HEK293T (cell line): ENCODE data around the gene AIFM3.

Experiments used
- ELF4 ChIP-seq: fragments of 450-650 bp; IDR thresholded peaks from 2 replicates; pipeline ENCODE4 v1.6.1; 2017; ENCODE audit warnings: antibody characterized with exemption
- FOXM1 ChIP-seq: fragments of 450-650 bp; IDR thresholded peaks from 2 replicates; pipeline ENCODE4 v1.6.1; 2017; ENCODE audit warnings: mild to moderate bottlenecking, borderline replicate concordance
- TARDBP ChIP-seq: fragments of 450-650 bp; IDR thresholded peaks from 2 replicates; pipeline ENCODE4 v1.6.1; 2016
- ZNF384 ChIP-seq: fragments of 450-650 bp; IDR thresholded peaks from 2 replicates; pipeline ENCODE4 v1.6.1; 2016

DNA sequence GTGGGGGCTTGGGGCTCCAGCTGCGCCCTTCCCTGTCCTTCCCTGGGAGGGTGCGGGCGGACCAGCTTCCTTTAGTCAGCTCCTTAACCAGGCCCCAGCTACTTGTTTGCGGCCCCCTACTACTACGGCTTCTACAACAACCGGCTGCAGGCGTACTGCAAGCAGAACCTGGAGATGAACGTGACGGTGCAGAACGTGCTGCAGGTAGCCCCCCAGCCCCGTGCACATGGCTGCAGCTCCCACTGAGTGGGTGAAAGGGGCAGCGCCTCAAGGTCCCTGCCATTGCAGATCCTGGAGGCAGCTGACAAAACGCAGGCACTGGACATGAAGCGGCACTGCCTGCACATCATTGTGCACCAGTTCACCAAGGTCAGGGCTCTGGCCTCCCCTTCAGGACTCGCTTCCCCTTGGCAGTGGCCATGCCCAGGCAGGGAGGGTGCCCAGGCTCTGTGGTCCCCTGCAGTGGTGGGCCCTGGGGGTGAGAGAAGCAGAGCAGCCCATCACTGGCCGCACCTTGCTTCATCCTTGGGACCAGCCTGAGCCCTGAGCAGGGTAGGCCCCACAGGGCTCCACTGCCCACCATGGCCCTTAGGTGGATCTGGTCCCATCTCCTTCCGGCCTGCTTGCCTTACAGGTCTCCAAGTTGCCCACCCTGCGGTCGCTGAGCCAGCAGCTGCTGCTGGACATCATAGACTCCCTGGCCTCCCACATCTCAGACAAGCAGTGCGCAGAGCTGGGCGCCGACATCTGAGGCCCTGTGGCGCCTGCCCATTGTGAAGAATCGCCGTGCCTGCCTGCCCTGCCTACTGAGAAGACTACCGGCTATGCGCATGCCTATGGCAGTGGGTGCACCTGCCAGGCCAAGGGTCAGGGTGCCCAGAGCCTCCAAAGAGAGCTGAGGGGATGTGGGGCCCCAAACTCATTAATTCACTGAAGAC lies 29.8 kb downstream of the AIFM3 start:
- no peak for TF ChIP-seq ZNF384
- no peak for TF ChIP-seq TARDBP
- no peak for TF ChIP-seq FOXM1
- 0 out of 2 replicates have a peak, but pooled peaks have one; percentile 16 for TF ChIP-seq ELF4
